Measurements from ENCODE around the gene NUTM2A.
"Not testable (repeated sequence)": the region's sequence is repeated elsewhere in the genome, so short reads cannot be mapped to it uniquely, and the experiment has no call there.

The NUTM2A gene

GRCh38 chr10:87248818-87249353 is 23.6 kb downstream of the NUTM2A start:
- DNase-seq (ENCODE audit: low spot score), result not testable (repeated sequence)

GRCh38 chr10:87280749-87281392 is 55.6 kb downstream of the NUTM2A start:
- DNase-seq (ENCODE audit: low spot score), result not testable (repeated sequence)

Data from iPS-NIHi11 (cell line).